ENCODE results near the gene FURIN.
"Not testable (repeated sequence)": the region's sequence is repeated elsewhere in the genome, so short reads cannot be mapped to it uniquely, and the experiment has no call there.

Gene FURIN

DNA sequence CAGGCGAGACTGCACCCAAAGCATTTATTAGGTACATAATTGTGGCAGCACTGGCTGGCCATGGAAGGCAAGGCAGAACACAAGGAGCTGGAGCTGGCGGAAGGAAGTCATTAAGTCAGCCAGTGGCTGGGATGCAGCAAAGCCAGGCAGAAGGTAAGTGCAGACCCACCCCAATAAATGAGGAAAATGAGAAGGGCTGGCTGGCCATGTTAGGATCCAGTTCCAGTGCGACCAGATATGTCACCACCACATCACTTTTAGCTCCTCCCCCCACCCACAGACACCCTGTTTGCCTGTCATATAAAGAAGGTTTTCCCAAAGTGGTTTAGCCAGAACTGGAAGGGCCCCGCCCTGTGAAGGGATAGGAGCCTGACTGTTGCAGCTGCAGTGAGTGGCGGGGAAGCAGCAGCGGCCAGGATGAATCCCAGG lies at the start of gene FURIN:
FURIN (plus strand) TSS at position 328 of the 429 bp plus-strand sequence. CDS start 7,153 bp downstream, outside the sequence.
- DNase-seq (ENCODE audit: low read depth in 1 of 2, low spot score in 1 of 2): no peak

DNA sequence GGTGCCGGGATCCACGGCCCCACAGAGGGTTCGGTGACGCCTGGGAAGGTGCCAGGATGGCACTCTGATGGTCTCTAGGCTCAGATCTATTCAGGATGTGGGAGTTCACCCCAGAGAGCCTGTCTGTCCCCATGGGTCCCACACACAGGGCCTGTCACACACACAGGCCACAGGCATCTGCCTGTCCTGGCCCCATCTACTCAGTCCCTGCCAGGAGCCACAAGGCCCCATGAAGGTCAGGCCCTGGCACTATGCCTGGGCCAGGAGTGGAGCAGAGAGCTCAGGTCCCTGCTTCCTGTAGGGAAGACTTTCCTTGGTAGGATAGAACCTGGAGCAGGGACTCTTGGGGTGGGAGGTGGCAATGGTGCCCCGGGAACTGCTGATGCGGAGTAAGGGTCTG lies 49.0 kb upstream of the FURIN start:
- no peak for DNase-seq (ENCODE audit: low read depth in 1 of 2, low spot score in 1 of 2)

DNA sequence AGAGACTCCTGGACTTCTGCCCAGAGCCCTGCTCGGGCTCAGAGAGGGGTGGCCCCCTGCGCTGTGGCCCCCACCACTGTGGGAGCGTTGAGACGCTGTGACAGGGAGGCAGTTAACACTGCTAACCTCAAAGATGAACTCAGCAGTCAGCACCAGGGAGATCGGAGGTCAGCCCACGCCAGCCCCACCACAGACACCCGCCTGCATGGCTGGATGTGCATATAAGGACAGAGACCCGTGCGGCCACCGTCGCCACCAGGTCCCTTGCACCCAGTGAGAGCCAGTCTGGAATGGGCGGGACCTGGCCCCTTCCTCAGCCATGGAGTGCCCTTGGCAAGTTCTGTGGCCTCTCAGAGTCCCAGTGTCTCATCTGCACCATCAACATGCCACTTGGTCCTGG lies 48.5 kb upstream of the FURIN start:
- DNase-seq (ENCODE audit: low read depth in 1 of 2, low spot score in 1 of 2): no peak

DNA sequence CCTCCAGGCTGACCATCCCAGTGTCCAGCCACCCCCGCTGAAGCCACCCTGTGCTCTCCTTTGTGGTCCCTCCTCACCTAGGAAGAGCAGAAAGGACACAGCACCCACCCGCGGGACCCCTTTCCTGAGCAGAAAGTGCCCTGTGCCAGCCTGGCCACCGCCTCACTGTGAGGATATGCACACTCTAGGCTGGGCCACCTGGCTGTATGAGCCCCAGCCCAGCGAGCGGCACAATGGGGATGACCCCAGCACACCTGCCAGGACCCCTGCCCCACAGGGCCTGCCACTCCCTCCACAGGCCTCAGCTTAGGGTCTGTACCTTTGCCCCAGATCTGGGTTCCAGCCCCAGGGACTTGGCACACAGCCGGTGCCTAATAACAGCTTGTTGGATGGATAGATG lies 47.9 kb upstream of the FURIN start:
- no peak for DNase-seq (ENCODE audit: low read depth in 1 of 2, low spot score in 1 of 2)

DNA sequence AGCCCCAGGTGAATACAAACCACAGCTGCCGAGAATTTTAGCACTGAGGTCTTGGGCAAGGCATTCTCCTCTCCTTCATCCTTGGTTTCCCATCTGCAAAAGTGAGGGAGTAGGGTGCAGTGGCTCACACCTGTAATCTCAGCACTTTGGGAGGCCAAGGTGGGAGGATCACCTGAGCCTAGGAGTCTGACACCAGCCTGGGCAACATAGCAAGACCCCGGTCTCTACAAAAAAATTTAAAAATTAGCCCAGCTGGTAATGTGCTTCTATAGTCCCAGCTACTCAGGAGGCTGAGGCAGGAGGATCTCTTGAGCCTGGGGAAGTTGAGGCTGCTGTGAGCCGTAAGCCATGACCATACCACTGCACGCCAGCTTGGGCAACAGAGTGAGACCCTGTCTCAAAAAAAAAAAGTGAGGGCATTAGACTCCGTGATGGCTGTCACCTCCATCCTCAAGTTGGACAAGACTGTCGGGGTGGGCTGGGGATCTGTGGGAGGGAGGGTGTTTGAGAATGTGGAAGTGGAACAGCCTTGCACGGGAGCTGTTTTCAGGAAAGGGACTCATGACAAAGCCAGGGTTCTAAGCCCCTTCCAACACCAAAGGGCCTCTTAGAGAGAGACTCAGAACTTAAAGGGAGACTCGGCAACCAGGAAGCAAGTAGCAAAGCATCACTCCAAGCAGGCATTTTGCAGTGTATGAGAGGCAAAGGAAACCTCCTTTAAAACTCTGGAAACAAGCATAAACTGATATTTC lies 46.0 kb upstream of the FURIN start:
- DNase-seq (ENCODE audit: low read depth in 1 of 2, low spot score in 1 of 2): no peak

DNA sequence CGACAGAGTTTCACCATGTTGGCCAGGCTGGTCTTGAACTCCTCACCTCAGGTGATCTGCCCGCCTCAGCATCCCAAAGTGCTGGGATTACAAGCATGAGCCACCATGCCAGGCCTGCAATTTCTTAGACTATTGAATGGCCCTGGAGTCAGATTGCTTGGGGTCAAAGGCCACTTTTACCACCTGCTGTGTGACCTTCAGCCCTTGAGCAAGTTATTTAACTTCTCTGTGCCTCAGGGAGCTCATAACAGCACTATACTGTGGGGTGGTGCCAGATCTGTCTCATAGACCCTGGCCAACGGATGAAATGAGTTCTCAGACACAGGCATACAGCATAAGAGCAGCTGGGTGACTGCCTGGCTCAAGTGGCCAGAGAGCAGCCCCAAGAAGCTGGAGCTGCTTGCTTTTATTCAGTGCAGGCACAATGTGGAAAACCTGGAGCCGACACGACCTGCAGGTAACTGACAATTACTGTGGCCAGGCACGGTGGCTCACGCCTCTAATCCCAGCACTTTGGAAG lies 44.9 kb upstream of the FURIN start:
- DNase-seq (ENCODE audit: low read depth in 1 of 2, low spot score in 1 of 2): no peak

DNA sequence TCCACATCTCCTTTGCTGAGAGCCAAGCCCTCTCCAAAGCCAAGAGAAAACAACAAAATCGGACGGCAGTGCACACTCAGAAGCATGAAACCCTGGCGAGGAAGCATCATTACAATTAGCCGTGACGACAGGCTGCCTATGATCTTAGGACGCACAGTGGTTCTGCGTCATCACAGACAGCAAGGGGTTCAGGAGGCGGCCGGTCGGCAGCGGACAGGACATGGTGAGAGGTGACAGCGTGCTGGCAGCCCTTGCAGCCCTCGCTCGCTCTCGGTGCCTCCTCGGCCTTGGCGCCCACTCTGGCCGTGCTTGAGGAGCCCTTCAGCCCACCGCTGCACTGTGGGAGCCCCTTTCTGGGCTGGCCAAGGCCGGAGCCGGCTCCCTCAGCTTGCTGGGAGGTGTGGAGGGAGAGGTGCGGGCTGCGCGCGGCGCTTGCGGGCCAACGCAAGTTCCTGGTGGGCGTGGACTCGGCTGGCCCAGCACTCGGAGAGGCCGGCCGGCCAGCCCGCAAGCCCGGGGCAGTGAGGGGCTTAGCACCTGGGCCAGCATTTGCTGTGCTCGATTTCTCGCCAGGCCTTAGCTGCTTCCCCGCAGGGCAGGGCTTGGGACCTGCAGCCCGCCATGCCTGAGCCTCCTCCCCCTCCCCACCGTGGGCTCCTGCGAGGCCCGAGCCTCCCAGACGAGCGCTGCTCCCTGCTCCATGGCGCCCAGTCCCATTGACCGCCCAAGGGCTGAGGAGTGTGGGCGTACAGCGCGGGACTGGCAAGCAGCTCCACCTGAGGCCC lies 43.1 kb upstream of the FURIN start:
- not testable (repeated sequence) for DNase-seq (ENCODE audit: low read depth in 1 of 2, low spot score in 1 of 2)

DNA sequence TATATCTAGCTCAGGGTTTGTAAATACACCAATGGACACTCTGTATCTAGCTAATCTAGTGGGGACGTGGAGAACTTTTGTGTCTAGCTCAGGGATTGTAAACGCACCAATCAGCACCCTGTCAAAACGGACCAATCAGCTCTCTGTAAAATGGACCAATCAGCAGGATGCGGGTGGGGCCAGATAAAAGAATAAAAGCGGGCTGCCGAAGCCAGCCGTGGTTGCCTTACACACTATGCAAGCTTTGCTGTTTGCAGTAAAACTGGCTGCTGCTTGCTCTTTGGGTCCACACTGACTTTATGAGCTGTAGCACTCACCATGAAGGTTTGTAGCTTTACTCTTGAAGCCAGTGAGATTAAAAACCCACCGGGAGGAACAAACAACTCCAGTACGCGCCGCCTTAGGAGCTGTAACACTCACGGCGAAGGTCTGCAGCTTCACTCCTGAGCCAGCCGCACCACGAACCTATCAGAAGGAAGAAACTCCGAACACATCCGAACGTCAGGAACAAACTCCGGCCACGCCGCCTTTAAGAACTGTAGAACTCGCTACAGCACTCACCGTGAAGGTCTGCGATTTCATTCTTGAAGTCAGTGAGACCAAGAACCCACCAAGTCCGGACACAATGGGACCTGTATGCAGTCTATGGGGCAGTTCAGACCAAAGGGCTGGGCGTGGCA lies 42.0 kb upstream of the FURIN start:
- DNase-seq (ENCODE audit: low read depth in 1 of 2, low spot score in 1 of 2): not testable (repeated sequence)

DNA sequence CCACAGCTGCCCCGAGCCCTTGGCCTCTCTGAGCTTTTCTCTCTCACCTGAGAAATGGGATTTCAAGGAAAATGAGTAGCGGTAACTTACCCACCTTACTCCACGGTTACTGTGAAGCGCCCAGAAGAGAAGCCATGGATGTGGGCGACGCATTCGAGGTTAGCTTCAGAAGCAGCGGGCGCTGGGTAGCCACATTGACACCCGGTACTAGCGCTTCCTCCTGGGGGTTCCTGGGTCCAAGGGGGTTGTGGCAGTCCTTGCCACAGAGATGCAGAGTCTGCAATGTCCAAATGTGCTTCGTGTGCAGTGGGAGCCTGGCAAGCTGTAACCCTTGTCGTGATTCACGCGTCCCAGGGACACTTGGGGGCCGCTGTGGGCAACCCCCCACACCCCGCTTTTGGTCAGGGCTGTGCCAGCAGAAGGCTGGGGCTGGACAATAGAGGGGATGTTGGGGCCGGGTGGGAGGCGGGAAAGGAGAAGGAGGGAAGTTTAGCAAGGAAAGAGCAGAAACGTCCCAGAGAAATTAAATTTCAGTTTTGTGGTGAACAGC lies 41.4 kb upstream of the FURIN start:
- DNase-seq (ENCODE audit: low read depth in 1 of 2, low spot score in 1 of 2): no peak

DNA sequence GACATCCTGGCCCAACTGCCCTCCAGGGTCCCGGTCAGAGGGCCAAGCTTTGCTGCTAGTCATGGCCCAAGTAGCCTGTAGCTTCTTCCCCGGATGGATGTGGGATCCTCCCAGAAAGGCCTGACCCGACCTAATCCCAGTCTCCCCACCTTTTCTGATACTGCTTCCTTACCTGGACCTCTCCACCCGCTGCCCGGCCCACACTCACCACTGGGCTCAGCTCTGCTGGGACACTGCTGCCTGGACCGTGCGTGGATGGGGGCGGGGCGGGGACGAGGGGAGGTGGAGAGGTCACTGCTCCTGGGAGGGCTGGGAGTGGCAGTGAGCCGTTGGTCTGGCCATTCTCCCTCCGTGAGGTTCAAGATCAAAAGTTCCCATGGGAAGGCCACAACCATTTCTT lies 40.3 kb upstream of the FURIN start:
- DNase-seq (ENCODE audit: low read depth in 1 of 2, low spot score in 1 of 2): no peak

DNA sequence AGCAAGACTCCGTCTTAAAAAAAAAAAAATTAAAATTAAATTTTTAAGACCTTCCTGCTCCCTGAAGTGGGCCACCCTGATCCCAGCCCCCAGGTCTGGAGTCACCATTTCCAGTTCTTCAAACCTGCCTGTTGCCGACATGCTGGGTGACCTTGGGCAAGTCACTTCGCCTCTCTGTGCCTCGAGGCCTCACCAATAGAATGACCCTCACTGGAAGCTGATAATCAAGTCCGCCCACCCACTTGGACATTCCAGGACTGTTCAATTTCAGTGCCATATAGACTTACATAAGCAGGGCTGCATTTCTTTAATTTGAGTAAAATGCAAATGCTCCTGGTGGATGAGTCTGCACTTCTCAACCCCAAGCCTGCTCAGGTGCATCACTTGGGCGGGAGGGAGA lies 39.3 kb upstream of the FURIN start:
- DNase-seq (ENCODE audit: low read depth in 1 of 2, low spot score in 1 of 2): no peak

DNA sequence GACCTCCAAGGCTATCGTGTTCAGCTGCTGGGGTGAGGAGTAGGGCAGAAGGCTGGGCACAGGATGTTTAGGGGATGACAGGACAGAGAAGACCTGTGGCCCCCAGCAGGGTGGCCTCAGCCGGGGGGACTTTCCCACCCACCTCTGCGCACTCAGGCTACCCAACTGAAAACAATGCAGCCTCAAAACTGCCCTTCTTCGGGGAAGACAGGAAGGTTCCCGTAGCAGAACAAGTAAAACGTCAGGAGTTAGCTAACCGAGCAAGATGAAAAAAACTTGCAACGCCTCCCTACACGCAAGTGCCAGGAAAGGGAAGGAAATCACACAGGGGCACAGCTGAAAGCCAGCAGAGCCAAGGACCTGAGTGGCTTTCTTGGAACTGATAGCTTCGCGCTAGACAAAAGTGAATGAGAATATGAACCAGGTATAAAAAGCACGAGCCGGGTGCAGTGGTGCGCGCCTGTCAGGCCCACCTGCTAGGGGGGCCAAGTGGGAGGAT lies 38.4 kb upstream of the FURIN start:
- DNase-seq (ENCODE audit: low read depth in 1 of 2, low spot score in 1 of 2): no peak

DNA sequence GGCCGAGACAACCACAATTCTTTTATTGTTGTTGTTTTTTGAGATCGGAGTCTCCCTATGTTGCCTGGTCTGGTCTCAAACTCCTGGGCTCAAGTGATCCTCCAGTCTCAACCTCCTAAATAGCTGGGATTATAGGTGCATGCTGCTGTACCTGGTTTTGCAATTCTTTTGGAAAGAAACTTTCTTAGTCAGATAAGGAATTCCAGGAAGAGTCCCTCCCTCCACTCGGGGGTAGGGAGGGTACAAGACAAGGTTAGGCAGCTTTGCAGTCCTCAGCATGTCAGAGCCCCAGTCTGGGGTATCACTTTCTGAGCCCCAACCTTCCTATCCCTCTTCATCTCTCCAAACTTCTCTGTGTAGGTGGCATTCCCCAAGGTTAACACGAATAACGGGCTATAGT lies 33.8 kb upstream of the FURIN start:
- DNase-seq (ENCODE audit: low read depth in 1 of 2, low spot score in 1 of 2): no peak

DNA sequence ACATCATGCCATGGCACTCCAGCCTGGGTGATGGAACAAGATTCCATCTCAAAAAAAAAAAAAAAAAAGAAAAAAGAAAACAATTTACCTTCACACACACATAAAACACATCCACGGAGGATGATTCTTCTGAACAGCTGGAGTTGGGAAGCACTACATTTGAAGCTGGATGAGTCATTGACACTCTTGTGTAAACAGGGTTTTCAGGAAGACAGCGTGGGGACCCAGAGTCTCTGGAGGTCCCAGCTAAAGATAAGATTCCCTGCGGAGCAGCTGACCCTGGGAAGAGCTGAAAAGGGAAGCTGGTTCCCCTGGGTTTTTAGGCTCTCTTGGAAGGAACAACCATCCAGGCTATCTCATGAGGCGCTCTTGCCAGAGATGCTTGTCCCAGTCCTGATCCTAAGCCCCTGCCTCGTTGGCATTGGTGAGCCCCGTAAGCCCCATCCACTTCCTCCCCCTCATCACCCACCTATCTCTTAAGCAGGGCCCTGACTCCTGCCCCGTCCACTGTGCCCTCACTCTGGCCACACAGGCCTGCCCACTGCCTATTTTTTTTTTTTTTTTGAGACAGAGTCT lies 32.0 kb upstream of the FURIN start:
- DNase-seq (ENCODE audit: low read depth in 1 of 2, low spot score in 1 of 2): no peak

DNA sequence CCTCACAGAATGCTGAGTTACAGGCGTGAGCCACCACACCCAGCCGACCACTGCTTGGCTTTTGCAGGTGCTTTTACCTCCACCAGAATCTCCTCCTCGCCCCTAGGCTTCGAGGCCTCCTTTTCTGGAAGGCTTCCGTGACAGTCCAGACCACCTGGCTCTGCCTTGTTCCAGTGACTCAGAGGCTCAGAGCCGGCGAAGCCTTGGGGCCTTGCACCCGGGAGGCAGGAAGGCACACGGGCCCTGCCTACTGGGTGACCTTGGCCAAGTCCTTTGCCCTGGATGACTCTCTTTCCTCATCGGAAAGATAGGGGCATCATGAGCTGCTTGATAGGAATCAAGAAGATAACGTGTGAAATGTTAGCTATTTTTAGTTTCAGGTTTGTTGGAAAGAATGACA lies 31.3 kb upstream of the FURIN start:
- no peak for DNase-seq (ENCODE audit: low read depth in 1 of 2, low spot score in 1 of 2)

DNA sequence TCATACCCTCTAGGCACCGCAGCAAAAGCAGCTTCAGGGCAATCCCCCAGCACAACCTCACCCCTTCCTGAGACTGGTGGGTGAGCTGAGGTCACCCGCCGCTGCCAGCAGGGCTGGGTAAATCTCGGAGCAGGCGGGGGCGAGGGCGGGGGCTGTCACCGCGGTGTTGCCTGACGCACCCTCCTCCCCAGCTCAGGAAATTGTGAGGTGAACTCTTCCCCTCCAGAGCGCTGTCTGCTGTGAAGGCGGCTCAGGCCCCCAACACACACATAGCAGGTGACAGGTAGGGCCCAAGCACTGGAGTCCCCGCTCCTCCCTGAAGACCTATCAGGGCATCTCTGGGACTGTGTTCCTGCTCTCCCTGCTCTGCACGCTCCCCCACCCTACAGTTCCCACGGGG lies 30.2 kb upstream of the FURIN start:
- DNase-seq (ENCODE audit: low read depth in 1 of 2, low spot score in 1 of 2): peak; percentile 66 to 73

DNA sequence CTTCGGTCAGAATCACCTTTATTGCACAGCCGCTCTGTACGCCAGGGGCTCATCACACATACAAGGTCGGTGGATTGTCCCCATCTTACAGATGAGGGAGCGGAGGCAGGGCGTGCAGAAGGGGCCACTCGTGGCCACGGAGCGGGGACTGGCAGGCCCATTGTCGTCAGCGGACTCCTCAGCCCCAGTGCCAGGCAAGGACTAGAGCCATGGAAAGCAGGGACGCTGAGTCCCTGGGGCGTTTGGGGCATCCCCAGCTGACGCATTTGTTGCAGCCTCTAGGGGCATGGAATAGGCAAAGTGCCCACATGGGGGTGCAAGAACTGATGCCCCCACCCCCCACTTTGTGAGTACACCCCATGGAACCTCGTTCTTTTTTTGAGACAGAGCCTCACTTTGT lies 29.8 kb upstream of the FURIN start:
- no peak for DNase-seq (ENCODE audit: low read depth in 1 of 2, low spot score in 1 of 2)

DNA sequence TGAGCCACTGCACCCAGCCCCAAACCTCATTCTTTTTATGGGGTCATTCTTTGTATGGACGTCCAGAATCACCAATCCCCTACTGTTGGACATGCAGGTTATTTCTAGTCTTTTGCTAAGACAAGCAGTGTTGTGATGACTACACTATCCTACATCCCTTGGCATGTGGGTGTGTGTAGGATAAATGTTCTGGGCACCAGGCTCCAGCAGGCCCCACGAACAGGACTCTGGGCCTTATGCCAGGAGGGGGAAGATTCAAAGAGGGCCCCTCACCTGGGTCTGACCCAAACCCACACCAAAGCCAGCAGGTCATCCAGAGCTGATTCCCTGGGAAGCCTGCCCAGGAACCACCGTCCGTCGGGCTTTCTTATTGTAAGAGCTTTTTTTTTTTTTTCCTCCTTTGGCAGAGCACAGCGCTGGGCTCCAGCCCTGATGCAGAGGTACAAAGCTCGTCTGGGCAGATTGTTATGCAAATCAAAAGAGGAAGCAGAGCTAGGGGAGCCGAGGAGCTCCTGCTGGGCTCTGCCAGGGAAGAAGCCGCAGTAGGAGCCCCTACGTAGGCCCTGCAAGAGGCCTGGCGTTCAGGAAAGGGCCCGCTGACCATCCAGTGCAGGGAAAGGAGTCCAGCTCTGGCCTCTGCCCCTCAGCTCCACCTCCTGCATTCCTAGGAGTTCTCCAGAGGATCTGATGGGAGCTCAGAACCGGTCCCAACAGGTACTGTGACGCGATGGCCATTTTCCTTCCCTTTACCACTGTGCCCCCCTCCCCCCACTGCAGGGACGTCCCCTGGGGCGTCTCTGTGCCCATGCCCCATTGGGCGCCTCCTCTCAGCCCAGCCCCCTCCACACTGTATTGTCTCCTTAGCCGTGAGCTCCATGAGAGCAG lies 29.0 kb upstream of the FURIN start:
- DNase-seq (ENCODE audit: low read depth in 1 of 2, low spot score in 1 of 2): no peak

DNA sequence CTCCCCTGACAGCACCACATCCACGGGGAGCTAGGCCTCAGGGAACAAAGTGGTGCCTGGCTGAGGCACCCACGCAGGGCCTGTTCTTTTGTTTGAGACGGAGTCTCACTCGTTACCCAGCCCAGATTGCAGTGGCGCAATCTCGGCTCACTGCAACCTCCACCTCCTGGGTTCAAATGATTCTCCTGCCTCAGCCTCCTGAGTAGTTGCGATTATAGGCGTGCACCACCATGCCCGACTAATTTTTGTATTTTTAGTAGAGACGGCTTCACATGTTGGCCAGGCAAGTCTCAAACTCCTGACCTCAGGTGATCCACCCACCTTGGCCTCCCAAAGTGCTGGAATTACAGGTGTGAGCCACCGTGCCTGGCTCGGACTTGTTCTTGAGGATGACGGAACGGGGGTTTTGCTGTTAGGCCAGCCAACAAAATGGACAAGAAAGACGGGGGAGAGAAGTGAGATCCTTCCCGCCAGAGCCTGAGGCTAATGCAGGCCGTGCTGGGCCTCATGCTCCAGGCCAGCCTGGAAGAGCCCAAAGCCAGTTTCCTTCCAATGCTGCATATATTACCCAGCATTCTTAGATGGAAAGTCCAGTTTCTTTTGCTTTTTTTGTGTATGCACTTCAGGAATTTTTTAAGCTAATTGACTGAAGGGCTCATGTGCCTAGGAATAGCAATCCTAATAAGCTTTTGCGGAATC lies 28.1 kb upstream of the FURIN start:
- DNase-seq (ENCODE audit: low read depth in 1 of 2, low spot score in 1 of 2): no peak
